HL-60/S4 treated with retinoic acid at 250 ng/mL for 4 days and 3 days (cell line): ENCODE data around the gene S100A16.

Experiments used
- in situ Hi-C: fragments of 300-500 bp; cut with MboI; formaldehyde crosslinking; loops from 2 replicates; pipeline ENCODE4 v1.7.0; 2022; ENCODE audit warnings: low sequenced_read_pairs

The S100A16 gene

DNA sequence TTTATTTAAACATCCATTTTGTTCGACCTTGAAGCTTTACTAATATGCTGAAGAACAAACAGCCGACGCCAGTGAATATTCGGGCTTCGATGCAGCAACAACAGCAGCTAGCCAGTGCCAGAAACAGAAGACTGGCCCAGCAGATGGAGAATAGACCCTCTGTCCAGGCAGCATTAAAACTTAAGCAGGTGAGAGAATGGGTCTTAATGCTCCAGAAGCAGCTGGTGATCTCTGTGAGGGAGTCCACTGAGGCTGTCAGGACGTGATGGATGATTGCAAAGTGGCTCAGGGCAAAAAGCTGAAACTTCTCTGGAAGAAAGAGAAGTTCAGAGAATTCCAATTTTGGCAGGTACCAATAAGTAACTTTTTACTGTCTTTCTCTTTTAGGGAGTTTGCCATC, 25.3 kb upstream of the S100A16 start:
- in situ Hi-C loops = no loop called here

DNA sequence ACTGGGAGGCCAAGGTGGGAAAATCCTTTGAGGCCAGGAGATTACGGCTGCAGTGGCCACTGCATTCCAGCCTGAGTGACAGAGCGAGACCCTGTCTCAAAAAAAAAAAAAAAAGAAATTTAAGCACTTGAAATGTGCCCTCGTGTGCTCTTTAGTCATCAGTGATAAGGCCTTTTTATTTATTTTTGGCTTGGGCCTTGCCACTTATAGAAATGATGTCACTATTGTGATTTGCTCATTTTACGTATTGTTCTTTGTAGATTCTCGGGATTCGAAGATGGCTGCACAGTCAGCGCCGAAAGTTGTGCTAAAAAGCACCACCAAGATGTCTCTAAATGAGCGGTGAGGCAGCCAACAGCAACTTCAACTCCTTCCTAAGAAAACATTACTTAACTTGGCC, 23.4 kb upstream of the S100A16 start:
- in situ Hi-C loops = no loop called here

- in situ Hi-C loops = no loop called here
These were observed 22.9 kb upstream of the S100A16 start for GRCh38 chr1:153635872-153636271.

DNA sequence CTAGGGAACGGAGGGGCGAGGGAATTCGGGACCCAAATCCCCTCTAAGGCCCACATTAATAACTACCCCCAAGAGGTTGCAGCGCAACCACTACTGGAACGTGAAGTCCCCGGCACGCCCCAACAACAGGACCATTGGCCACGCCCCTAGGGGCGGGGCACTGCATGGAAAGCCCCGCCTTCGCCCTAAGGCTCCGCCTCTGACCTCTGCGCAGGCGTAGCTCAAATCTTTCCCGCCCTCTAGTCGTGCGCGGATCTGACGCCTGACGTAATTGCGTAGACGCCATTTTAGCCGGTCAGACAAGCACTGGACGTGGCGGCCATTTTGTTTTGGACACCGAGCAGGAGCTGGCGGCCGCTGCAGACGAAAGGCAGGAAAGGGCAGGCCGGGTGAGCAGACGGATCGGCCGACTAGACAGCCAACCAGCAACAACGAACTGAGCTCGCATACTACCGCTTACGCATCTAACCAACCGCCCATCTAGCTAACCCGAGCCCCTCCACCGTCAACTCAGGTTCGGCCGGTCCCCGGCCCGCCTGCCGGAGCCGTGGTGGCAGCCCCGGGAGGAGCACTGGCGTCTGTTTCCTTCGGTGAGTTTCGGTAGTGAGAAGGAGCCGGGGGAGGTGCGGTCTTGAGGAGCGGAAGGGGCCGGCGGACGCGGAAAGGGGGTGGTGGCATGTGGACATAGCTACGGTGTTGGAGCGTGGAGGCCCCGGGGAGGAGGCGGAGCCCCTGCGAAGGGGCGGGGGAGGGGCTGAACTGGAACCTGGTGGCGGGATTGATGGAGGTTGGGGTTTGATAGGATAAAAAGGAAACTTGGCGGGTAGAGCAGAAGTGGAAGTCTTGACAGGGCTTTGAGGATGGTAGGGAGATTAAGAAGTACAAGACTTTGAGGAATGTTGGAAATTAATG, 21.1 kb upstream of the S100A16 start, which contains the start of gene CHTOP:
Gene CHTOP, plus strand, starts transcription at position 313 of the 912 bp plus-strand sequence. CDS start 2,523 bp downstream, outside the sequence.
- in situ Hi-C loops = no loop called here

DNA sequence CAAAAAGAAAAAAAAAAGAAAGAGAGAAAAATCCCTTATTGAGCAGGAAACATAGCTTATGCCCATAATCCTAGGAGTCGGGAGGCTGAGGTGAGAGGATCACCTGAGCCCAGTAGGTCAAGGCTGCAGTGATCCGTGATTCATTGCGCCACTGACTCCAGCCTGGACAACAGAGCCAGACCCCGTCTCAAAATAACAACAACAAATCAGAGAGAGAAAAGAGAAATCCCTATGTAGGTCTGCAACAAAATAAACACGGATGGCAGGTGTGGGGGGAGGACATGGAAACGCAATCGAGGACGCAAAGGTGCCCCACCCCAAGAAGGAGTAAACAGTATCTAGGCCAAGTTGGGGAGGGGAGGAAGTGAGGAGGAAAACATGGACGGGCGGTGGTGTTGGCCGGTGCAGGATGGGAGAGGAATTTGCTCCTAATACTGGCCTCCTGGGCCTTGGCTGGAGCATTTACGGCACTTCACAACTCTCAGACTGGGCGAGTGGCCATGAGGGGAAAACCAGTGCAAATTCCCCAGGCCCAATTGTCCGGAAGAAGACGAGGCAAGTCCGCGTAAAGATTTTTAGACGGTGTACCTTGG, 20.3 kb upstream of the S100A16 start:
- in situ Hi-C loops = no loop called here

- in situ Hi-C loops = no loop called here
These were observed 18.4 kb upstream of the S100A16 start for GRCh38 chr1:153631047-153632022.

- in situ Hi-C loops = no loop called here
These were observed 17.4 kb upstream of the S100A16 start for GRCh38 chr1:153630384-153630783.

DNA sequence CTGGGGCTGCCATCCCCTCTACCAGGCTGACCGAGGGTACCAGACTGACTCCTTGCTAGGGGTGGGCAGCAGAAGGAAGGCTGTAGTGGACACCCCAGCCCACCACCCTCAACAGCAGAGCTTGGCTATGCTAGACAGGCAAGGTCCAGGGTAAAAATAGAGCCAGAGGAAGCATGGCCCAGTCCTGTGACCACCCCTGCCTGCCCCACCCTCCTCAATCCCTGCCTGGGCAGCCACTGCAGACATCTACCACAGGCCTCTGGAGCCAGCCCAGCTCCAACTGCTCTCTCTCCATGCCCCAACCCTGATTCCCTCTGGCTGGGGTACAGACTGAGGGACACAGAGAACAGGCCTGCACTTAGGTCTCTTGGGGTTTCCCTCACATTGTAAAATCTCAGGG, 17.0 kb upstream of the S100A16 start:
- in situ Hi-C loops = no loop called here

- in situ Hi-C loops = no loop called here
These were observed 16.4 kb upstream of the S100A16 start for GRCh38 chr1:153629343-153629665.

- in situ Hi-C loops = no loop called here
These were observed 15.9 kb upstream of the S100A16 start for GRCh38 chr1:153628638-153629342.

DNA sequence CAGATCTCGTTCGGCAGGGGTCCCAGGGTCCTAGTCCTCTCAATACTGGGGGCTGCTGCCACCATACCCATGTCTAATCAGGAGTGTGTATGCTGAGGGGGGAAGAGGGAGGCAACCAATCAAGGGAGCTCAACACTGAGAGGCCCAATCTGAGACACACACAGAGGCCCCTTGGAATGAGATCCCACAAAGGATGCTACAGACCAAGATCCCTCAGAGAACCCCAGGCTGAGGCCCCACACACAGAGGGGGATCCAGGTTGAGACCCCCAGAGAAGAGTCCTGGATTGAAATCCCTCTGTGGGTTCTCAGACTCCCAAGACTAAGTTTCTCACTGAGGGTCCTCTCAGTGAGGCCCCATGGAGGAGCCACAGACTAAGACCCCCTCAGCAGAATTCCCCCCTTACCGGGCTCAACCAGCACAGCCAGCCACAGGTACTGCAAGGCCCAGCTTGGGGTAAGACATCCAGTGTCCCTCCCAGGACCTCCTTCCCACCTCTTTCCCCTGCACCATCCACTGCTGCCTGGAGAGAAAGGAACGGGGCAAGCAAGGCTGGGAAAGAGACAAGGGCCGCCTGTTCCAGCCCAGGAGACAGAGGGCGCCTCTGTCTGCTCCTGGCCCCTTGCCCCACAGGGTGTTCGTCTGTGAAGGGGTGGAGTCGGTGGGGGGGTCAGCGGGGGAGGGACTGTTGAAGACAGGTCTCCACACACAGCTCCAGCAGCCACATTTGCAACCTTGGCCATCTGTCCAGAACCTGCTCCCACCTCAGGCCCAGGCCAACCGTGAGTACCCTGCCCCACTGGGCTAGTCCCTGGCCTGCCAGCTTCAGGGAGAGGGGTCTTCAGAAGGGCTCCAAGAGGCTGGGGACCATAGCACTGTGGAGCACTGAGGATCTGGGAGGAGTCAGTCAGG, 15.0 kb upstream of the S100A16 start, which contains the start of gene S100A1:
Gene S100A1, plus strand, starts transcription at position 720 of the 912 bp plus-strand sequence. CDS start 2,088 bp downstream, outside the sequence.
- in situ Hi-C loops = no loop called here

DNA sequence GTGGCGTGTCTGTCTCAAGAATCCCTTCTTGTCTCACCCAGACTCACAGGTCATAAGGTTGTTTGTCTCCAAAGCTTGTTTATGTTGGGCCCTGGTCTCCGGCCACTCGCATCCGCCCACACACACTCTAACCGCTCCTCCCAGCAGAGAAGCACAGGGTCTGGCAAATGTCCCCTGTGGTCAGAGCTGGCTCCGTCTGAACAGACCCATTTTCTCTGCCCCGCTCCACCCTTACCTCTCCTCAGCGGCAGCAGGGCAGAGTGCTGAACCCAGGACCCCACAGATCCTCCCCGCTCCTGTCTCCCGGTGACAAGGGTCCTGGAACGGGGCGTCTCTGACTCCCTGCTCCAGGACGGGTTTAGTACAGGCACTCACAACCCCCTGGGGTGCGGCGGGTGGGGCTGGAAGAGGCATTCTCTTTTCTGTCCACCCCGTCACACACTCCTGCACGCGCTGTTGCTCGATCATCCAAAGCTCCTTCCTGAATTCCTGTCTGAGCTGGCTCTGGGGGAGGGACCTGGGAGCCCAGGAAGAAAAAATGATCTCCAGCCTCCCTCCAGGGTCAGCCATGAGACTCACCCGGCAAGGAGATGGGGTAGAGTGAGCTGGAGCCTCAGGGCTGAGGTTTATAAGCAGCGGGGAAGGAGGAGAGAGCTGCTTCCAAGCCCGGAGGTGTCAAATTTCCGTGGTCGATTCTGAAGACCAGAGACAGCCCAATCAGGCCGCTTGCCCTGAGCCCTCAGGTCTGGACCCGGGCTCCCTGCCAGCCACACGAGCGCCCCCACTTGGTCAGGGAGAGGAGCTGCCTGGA, 14.2 kb upstream of the S100A16 start, which contains the start of gene S100A13:
Gene S100A13, minus strand, starts transcription at position 602 of the 811 bp plus-strand sequence. CDS start 1,033 bp downstream, outside the sequence.
- in situ Hi-C loops = no loop called here

GRCh38 chr1:153626477-153626903, 13.6 kb upstream of the S100A16 start:
- in situ Hi-C loops = no loop called here

GRCh38 chr1:153624965-153625611, 12.2 kb upstream of the S100A16 start:
- in situ Hi-C loops = no loop called here

GRCh38 chr1:153623101-153623500, 10.2 kb upstream of the S100A16 start:
- in situ Hi-C loops = no loop called here

DNA sequence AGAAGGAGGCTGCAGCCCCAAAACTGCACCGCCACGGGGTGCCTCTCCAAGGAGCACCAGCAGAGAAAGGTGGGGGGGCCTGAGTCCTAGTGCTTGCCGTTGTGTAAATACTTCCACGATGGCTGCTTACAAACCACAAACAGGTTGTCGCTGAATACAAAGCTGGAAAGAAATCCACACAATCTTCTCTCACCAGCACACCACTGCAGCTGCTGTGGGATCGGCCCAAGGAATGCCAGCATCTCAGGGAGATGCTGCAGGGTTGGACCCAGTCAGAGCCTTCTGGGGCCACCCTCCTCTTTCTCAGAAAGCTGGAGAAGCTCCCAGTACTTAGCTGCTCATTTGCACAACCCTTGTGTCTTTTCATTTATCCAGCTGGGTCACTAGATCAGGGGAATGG, 6.2 kb upstream of the S100A16 start:
- in situ Hi-C loops = no loop called here

- in situ Hi-C loops = no loop called here
These were observed 4.7 kb upstream of the S100A16 start for GRCh38 chr1:153617663-153618062.

DNA sequence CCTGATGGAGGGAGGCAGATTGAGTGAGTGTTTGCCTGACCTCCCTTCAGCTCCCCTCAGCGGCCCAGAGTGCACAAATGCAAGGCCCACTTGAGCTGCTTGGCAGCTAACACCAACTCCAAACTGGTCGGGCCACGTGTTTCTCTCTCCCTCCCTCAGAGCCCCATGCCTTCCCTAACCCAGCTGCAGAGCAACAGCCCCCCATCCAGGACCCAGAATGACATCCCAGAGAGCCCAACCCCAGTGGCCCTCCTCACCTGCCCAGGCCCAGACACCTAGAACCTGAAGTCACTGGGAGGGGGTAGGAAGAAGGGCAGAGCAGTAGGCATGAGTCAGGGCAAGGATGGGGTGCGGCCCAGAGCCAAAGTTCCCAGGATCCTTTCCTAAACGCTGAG, 4.0 kb upstream of the S100A16 start:
- in situ Hi-C loops = no loop called here
